HL-60 (cell line): Measurements from ENCODE around the gene GPR171.

ENCODE experiments used
- DNase-seq, 2 experiments: peaks; one replicate each; pipeline ENCODE4 v3.0.0-alpha.2; 2010 to 2020; ENCODE audit warnings: low read depth in 1 of 2, low spot score in 1 of 2
- H3K27ac ChIP-seq: fragments of 250-450 bp; sonication (Bioruptor Pico); replicated peaks from 2 replicates; pipeline ENCODE4 v1.5.1; 2020; ENCODE audit warnings: mild to moderate bottlenecking, moderate library complexity
- H3K27me3 ChIP-seq: fragments of 250-450 bp; sonication (Bioruptor Pico); 2 replicates; pipeline ENCODE4 v1.5.1; 2021; ENCODE audit warnings: mild to moderate bottlenecking, moderate library complexity; ENCODE audit not compliant: insufficient read depth, poor library complexity, severe bottlenecking
- H3K4me3 ChIP-seq: replicated peaks from 2 replicates; pipeline ENCODE4 v1.5.1; 2011; ENCODE audit warnings: mild to moderate bottlenecking, control low read depth, low read length; ENCODE audit not compliant: insufficient read depth
- GABPA ChIP-seq: IDR thresholded peaks from 2 replicates; pipeline ENCODE4 v1.6.1; 2012; ENCODE audit warnings: low read depth
- POLR2AphosphoS5 ChIP-seq: IDR thresholded peaks from 2 replicates; pipeline ENCODE4 v1.6.1; 2012; ENCODE audit warnings: low read depth
- SPI1 ChIP-seq: IDR thresholded peaks from 2 replicates; pipeline ENCODE4 v1.6.1; 2012; ENCODE audit warnings: low read depth, mild to moderate bottlenecking, borderline replicate concordance
- TF ChIP-seq, protein P1 (sequence below): IDR thresholded peaks from 2 replicates; pipeline ENCODE4 v1.6.1; 2012; ENCODE audit warnings: low read depth; ENCODE audit not compliant: insufficient replicate concordance
- TF ChIP-seq, protein P2 (sequence below): IDR thresholded peaks from one replicate; pipeline ENCODE4 v1.5.1; 2011; ENCODE audit warnings: low read length, control low read depth, inconsistent platforms; ENCODE audit not compliant: insufficient read depth

Gene GPR171

DNA sequence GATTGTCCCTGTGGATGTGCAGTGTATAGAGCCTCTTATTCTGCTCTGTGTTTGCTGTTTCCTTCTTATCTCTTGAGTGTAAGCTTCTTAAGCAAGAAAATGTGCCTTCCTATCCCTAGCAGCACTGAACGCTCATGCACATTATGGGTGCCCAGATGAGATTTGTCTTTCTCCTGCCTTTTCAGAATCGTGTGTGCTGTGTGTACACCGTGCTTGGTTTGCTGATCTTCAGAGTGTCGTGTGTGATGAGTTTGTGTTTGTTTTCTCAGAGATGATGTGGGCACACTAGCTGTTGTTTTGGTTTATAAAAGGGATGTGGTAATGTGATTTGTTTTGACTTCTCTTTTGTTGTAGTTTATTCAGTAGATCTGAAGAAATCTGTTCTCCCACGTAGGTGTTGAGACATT, 19.7 kb downstream of the GPR171 start:
- H3K4me3 ChIP-seq: no peak overlapping the region
- no peak for DNase-seq
- no peaks in the 10 kb centered on the region for H3K27me3 ChIP-seq
- TF ChIP-seq, protein P1, sequence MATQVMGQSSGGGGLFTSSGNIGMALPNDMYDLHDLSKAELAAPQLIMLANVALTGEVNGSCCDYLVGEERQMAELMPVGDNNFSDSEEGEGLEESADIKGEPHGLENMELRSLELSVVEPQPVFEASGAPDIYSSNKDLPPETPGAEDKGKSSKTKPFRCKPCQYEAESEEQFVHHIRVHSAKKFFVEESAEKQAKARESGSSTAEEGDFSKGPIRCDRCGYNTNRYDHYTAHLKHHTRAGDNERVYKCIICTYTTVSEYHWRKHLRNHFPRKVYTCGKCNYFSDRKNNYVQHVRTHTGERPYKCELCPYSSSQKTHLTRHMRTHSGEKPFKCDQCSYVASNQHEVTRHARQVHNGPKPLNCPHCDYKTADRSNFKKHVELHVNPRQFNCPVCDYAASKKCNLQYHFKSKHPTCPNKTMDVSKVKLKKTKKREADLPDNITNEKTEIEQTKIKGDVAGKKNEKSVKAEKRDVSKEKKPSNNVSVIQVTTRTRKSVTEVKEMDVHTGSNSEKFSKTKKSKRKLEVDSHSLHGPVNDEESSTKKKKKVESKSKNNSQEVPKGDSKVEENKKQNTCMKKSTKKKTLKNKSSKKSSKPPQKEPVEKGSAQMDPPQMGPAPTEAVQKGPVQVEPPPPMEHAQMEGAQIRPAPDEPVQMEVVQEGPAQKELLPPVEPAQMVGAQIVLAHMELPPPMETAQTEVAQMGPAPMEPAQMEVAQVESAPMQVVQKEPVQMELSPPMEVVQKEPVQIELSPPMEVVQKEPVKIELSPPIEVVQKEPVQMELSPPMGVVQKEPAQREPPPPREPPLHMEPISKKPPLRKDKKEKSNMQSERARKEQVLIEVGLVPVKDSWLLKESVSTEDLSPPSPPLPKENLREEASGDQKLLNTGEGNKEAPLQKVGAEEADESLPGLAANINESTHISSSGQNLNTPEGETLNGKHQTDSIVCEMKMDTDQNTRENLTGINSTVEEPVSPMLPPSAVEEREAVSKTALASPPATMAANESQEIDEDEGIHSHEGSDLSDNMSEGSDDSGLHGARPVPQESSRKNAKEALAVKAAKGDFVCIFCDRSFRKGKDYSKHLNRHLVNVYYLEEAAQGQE: no peak
- TF ChIP-seq, protein P2, sequence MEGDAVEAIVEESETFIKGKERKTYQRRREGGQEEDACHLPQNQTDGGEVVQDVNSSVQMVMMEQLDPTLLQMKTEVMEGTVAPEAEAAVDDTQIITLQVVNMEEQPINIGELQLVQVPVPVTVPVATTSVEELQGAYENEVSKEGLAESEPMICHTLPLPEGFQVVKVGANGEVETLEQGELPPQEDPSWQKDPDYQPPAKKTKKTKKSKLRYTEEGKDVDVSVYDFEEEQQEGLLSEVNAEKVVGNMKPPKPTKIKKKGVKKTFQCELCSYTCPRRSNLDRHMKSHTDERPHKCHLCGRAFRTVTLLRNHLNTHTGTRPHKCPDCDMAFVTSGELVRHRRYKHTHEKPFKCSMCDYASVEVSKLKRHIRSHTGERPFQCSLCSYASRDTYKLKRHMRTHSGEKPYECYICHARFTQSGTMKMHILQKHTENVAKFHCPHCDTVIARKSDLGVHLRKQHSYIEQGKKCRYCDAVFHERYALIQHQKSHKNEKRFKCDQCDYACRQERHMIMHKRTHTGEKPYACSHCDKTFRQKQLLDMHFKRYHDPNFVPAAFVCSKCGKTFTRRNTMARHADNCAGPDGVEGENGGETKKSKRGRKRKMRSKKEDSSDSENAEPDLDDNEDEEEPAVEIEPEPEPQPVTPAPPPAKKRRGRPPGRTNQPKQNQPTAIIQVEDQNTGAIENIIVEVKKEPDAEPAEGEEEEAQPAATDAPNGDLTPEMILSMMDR: no peak
- no peak for TF ChIP-seq GABPA
- TF ChIP-seq SPI1: no peak
- TF ChIP-seq POLR2AphosphoS5: no peak
- no peak overlapping the region for H3K27ac ChIP-seq

DNA sequence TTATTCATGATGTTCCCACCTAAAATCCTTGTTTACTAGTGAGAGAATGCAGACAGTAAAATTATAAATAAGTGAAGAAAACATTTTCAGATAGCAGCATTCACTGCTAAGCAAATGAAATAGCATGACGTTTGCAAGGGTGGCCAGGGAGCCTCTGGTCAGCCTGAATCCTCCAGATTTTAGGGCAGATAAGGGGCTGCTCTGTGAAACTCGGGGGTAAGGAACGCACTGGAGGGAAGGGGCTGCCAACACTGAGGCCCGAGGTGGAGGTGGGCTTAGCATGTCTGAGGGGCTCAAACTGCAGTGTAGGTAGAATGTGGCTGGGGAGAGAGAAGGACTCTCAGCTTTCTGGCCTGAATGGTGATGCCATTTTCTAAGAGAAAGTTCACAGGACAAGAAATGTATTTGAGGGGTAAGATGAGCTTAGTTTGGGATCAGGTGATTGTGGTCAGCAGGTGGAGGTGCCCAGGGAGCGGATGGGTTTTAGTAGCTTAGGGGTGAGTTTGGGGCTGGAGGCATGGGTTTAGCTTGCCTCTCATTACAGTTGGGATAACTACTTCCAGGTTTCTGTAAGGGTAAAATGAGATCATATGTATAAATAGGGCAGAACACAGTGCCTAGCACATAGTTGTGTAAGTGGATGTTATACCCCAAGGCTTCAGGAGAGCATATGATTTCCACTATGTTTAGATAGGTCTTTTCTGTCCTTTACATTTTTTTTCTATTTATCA, 20.5 kb downstream of the GPR171 start:
- no peaks in the 10 kb centered on the region for H3K27me3 ChIP-seq
- no peak for DNase-seq
- no peak overlapping the region for H3K4me3 ChIP-seq
- no peak overlapping the region for H3K27ac ChIP-seq
- no peak for TF ChIP-seq GABPA
- TF ChIP-seq, protein P2: no peak
- TF ChIP-seq SPI1: no peak
- TF ChIP-seq POLR2AphosphoS5: no peak
- TF ChIP-seq, protein P1: no peak

DNA sequence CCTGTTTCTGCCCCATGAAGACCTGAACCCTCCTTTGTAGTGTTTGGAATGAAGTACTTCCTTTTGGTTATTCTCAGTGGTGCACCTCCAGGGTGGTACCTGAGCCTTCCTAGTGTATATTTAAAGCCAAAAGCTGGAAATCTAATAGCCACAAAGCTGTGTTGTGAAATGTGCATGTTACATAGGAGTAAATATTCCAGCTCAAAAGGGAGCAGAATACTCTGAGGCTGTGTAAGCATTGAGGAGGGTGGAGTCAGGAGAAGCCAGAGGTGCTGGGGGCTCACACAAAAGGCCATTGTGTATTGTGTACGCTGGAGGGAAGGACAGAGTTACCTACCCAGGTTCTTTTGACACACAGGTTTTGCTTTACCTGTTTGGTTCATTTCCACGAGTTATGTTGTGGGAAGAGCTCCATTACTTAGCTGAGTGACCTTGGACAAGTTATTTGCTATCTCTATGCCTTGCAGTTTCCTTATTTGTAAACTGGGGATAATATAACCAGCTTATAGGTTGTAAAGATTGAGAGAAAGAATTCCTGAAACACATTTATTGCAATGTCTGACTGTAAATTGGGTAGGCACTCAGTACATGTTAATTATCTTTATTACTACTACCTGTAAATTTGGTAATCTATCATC, 24.7 kb downstream of the GPR171 start:
- H3K27me3 ChIP-seq: no peaks in the 10 kb centered on the region
- no peak overlapping the region for H3K27ac ChIP-seq
- TF ChIP-seq, protein P2: no peak
- TF ChIP-seq GABPA: no peak
- TF ChIP-seq POLR2AphosphoS5: no peak
- TF ChIP-seq, protein P1: no peak
- TF ChIP-seq SPI1: no peak
- H3K4me3 ChIP-seq: no peak overlapping the region
- no peak for DNase-seq
